HepG2 (cell line): Measurements from ENCODE around the gene ELN.

ENCODE experiments used
- SP2 ChIP-seq: sonication (generic); formaldehyde crosslinking; IDR thresholded peaks from 2 replicates; pipeline ENCODE4 v1.5.1; 2020; ENCODE audit warnings: mild to moderate bottlenecking, missing genetic modification reagents
- ZFX ChIP-seq: sonication (generic); formaldehyde crosslinking; IDR thresholded peaks from 2 replicates; pipeline ENCODE4 v1.4.0; 2020; ENCODE audit warnings: mild to moderate bottlenecking, low read depth, missing genetic modification reagents, moderate library complexity
- ZNF7 ChIP-seq: IDR thresholded peaks from 2 replicates; pipeline ENCODE4 v1.6.1; 2016; ENCODE audit warnings: missing biosample characterization, missing genetic modification reagents
- TF ChIP-seq, protein P1 (sequence below): fragments of 450-650 bp; IDR thresholded peaks from 2 replicates; pipeline ENCODE4 v1.6.1; 2017; ENCODE audit warnings: mild to moderate bottlenecking

DNA sequence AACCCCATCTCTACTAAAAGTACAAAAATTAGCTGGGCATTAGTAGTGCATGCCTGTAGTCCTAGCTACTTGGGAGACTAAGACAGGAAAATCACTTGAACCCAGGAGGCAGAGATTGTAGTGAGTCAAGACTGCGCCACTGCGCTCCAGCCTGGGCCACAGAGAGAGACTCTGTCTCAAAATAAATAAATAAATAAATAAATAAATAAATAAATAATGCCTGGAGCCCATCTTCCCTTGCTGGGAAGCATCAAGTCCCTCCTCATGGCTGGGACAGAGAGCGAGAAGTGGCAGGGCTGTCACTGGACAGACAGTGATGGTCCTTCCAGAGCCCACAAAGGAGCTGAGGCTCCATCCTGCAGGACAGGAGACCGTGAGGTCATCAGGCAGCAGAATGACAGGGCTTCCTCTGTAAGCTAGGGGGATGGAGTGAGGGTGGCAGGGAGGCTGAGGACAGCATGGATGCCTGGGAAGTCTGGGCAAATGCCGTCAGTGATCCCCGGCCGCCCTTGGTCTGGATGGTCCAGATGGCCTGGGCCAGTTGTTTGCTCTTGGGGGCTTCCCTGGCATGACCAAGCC is 36.4 kb upstream of the ELN start:
- TF ChIP-seq, protein P1, sequence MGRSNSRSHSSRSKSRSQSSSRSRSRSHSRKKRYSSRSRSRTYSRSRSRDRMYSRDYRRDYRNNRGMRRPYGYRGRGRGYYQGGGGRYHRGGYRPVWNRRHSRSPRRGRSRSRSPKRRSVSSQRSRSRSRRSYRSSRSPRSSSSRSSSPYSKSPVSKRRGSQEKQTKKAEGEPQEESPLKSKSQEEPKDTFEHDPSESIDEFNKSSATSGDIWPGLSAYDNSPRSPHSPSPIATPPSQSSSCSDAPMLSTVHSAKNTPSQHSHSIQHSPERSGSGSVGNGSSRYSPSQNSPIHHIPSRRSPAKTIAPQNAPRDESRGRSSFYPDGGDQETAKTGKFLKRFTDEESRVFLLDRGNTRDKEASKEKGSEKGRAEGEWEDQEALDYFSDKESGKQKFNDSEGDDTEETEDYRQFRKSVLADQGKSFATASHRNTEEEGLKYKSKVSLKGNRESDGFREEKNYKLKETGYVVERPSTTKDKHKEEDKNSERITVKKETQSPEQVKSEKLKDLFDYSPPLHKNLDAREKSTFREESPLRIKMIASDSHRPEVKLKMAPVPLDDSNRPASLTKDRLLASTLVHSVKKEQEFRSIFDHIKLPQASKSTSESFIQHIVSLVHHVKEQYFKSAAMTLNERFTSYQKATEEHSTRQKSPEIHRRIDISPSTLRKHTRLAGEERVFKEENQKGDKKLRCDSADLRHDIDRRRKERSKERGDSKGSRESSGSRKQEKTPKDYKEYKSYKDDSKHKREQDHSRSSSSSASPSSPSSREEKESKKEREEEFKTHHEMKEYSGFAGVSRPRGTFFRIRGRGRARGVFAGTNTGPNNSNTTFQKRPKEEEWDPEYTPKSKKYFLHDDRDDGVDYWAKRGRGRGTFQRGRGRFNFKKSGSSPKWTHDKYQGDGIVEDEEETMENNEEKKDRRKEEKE, result no peak
- TF ChIP-seq ZFX (CRISPR knock-in tag) (no peak), SP2 (no peak), ZNF7 (CRISPR knock-in tag) (no peak)
